ENCODE measurements around the gene ZNF600.

GRCh38 chr19:52786078-52786463, 520 bp downstream of the ZNF600 start:
- TF ChIP-seq CTCF (conservative IDR thresholded peaks at IDR 0.05 in 1 of 2, IDR thresholded peaks at IDR 0.05 in 1 of 2; ENCODE audit: extremely low read depth in 1 of 2, insufficient read depth in 1 of 2, low read depth in 1 of 2, low read length in 2 of 2) (no peak), EZH2 (IDR thresholded peaks at IDR 0.05; ENCODE audit: borderline replicate concordance, low read length) (no peak)
